Panc1 (cell line): ENCODE data around the gene BCAS3. TPM values are rescaled to one million over a fixed set of nuclear protein-coding genes. Genes with fewer than 3 reads are reported as not detected.

Experiments
- ATAC-seq: fragments of 200-7000 bp; cut with Tn5 transposase; 2 replicates; pipeline ENCODE4 v1.9.1; 2020; ENCODE audit warnings: mild to moderate bottlenecking, moderate library complexity
- BruUV-seq: library from RNA; stranded (reverse); fragments of 400-500 nt; replicated peaks from 2 replicates; lab custom pipeline; 2021; lab: Mats Ljungman, UMichigan
- CTCF ChIA-PET: fragments of 300-600 bp; sonication (Branson Sonifier 250); formaldehyde crosslinking; loops from one replicate; lab custom pipeline; 2022; ENCODE audit warnings: antibody characterized with exemption; lab: Charles Lee
- POLR2A ChIA-PET: fragments of 300-600 bp; sonication (Branson Sonifier 250); formaldehyde crosslinking; loops from one replicate; lab custom pipeline; 2022; ENCODE audit warnings: antibody characterized with exemption; lab: Charles Lee
- DNase-seq: peaks from one replicate; pipeline ENCODE4 v3.0.0-alpha.2; 2010; ENCODE audit warnings: low read depth, low spot score
- H3K27ac ChIP-seq: 2 replicates; pipeline ENCODE4 v1.5.1; 2011; ENCODE audit warnings: mild to moderate bottlenecking, low read length, inconsistent platforms
- H3K27me3 ChIP-seq: fragments of 200-500 bp; sonication (Bioruptor generic); 2 replicates; pipeline ENCODE4 v1.6.0; 2014; ENCODE audit warnings: low read length, inconsistent platforms; ENCODE audit not compliant: control insufficient read depth, insufficient read depth
- H3K36me3 ChIP-seq: fragments of 200-500 bp; sonication (Bioruptor generic); 2 replicates; pipeline ENCODE4 v1.5.1; 2014; ENCODE audit warnings: inconsistent platforms, mild to moderate bottlenecking, low read length, moderate library complexity; ENCODE audit not compliant: control insufficient read depth, insufficient read depth
- H3K4me1 ChIP-seq: 2 replicates; pipeline ENCODE4 v1.5.1; 2011; ENCODE audit warnings: inconsistent platforms, mild to moderate bottlenecking, low read length, moderate library complexity; ENCODE audit not compliant: control insufficient read depth, insufficient read depth
- H3K4me3 ChIP-seq, 2 experiments: 2 replicates each; pipeline ENCODE4 v1.5.1; 2011 to 2012; ENCODE audit warnings: low read depth in 2 of 2, low read length in 2 of 2, mild to moderate bottlenecking in 2 of 2, inconsistent platforms in 1 of 2, moderate library complexity in 1 of 2
- H3K9me3 ChIP-seq: fragments of 200-500 bp; sonication (Bioruptor generic); 2 replicates; pipeline ENCODE4 v1.5.1; 2014; ENCODE audit warnings: low read depth, mild to moderate bottlenecking, inconsistent platforms, low read length, moderate library complexity; ENCODE audit not compliant: control insufficient read depth, insufficient read depth
- POLR2AphosphoS5 ChIP-seq: IDR thresholded peaks from 2 replicates; pipeline ENCODE4 v1.6.1; 2012; ENCODE audit warnings: mild to moderate bottlenecking, low read depth, low read length, moderate library complexity
- SIN3A ChIP-seq: IDR thresholded peaks from 2 replicates; pipeline ENCODE4 v1.6.1; 2012; ENCODE audit warnings: low read depth, mild to moderate bottlenecking, low read length, moderate library complexity, borderline replicate concordance; ENCODE audit not compliant: insufficient read depth
- TCF7L2 ChIP-seq: IDR thresholded peaks from 2 replicates; pipeline ENCODE4 v1.6.1; 2011; ENCODE audit warnings: mild to moderate bottlenecking, low read depth, low read length, inconsistent platforms
- in situ Hi-C: cut with HindIII; loops from 2 replicates; pipeline ENCODE4 v1.10.0; 2016; ENCODE audit warnings: low sequenced_read_pairs, low pct_unique_long_range_greater_than_20kb
- intact Hi-C: fragments of 100-400 bp; cut with micrococcal nuclease; formaldehyde crosslinking; loops from one replicate; pipeline ENCODE4 v1.10.0; 2022; ENCODE audit not compliant: unreplicated experiment
- total RNA-seq: library from RNA; stranded (reverse); gene quantifications from one replicate; pipeline ENCODE4 v1.2.1, GENCODE V29; 2021; ENCODE audit not compliant: unreplicated experiment
- TF ChIP-seq, protein P1 (sequence below), 2 experiments: IDR thresholded peaks; 2 replicates each; pipeline ENCODE4 v1.6.1; 2011 to 2012; ENCODE audit warnings: low read depth in 2 of 2, control low read depth in 1 of 2, low read length in 1 of 2, mild to moderate bottlenecking in 1 of 2, moderate library complexity in 1 of 2; ENCODE audit not compliant: insufficient read depth in 1 of 2
- TF ChIP-seq, protein P2 (sequence below): fragments of 450-650 bp; IDR thresholded peaks from 2 replicates; pipeline ENCODE4 v1.5.1; 2017; ENCODE audit warnings: mild to moderate bottlenecking

BCAS3 gene
- total RNA-seq, 1 experiment from 2014 or later = 9.3 TPM

DNA sequence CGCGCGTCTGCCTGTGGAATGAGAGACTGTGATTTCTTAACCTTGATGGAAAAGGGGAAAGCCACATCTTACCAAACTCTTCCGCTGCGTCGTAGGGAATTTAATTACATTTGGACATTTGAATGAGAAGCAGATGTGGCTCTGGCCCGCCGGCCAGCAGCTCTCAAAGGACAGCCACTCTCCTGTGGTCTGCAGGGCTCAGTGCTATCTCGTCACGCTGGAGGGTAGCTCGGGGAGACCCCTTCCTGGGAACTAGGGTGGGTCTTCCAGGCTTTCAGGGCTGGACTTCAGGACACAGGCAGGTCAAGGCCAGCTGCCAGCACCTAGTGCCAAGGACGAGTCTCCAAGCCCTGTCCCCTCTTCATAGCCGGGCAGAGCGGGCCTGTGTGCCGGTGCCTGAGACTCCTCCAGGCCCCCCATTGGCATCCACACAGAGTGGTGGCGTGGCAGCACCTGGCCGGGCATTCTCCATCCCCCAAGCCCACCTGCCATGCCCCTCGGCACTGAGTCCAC, 706.1 kb downstream of the BCAS3 start:
- in situ Hi-C loops = no loop called here

DNA sequence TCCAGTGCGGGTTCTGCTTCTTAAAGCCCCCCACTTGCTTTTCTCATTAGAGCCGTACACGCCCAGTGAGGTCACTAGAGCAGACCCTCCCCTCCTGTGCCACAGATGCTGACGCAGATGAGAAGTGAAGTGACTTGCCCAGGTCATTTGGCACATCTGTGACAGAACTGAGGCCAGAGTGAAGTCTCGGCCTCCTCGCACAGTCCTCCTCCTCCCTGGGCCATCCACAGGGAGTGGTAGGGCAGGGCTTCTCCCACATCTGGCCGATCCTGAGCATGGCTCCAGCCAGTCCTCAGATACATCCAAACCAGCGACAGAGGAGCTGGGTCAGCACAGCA, 706.7 kb downstream of the BCAS3 start:
- intact Hi-C loops (no loop called here), in situ Hi-C loops (no loop called here)
- DNase-seq (no peak), ATAC-seq (no peak)
- Histone ChIP-seq H3K27me3 (no peaks in the 10 kb centered on the region), H3K27ac (peak overlapping the region; percentile 24), H3K36me3 (no peaks in the 10 kb centered on the region), H3K4me3 (no peak overlapping the region), H3K9me3 (no peaks in the 10 kb centered on the region), H3K4me1 (peaks cover 17% of the 10 kb centered on the region; the same call in 1 of the 2 replicates)
- ChIA-PET CTCF (no interaction called here), POLR2A (no interaction called here)
- TF ChIP-seq, protein P1, sequence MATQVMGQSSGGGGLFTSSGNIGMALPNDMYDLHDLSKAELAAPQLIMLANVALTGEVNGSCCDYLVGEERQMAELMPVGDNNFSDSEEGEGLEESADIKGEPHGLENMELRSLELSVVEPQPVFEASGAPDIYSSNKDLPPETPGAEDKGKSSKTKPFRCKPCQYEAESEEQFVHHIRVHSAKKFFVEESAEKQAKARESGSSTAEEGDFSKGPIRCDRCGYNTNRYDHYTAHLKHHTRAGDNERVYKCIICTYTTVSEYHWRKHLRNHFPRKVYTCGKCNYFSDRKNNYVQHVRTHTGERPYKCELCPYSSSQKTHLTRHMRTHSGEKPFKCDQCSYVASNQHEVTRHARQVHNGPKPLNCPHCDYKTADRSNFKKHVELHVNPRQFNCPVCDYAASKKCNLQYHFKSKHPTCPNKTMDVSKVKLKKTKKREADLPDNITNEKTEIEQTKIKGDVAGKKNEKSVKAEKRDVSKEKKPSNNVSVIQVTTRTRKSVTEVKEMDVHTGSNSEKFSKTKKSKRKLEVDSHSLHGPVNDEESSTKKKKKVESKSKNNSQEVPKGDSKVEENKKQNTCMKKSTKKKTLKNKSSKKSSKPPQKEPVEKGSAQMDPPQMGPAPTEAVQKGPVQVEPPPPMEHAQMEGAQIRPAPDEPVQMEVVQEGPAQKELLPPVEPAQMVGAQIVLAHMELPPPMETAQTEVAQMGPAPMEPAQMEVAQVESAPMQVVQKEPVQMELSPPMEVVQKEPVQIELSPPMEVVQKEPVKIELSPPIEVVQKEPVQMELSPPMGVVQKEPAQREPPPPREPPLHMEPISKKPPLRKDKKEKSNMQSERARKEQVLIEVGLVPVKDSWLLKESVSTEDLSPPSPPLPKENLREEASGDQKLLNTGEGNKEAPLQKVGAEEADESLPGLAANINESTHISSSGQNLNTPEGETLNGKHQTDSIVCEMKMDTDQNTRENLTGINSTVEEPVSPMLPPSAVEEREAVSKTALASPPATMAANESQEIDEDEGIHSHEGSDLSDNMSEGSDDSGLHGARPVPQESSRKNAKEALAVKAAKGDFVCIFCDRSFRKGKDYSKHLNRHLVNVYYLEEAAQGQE (IDR thresholded peaks at IDR 0.05; ENCODE audit: insufficient read depth in 1 of 2, low read depth in 2 of 2, low read length in 1 of 2) = no peak
- TF ChIP-seq SIN3A = no peak
- no peak for TF ChIP-seq POLR2AphosphoS5
- no TSS peak for BruUV-seq

More for the DNA sequence above, 706.1 kb downstream of the BCAS3 start:
- POLR2A ChIA-PET = interaction anchor here (0.6 kb wide), 1 partner anchor 9 kb away, joined by 7 read pairs; no protein-coding TSS in a partner anchor
- Histone ChIP-seq H3K4me3 (no peak overlapping the region), H3K9me3 (no peaks in the 10 kb centered on the region), H3K4me1 (peaks cover 16% of the 10 kb centered on the region; the same call in 1 of the 2 replicates), H3K27me3 (no peaks in the 10 kb centered on the region), H3K27ac (no peak overlapping the region; the same call in 1 of the 2 replicates), H3K36me3 (no peaks in the 10 kb centered on the region)
- TF ChIP-seq SIN3A (no peak), POLR2AphosphoS5 (no peak), TCF7L2 (no peak)
- TF ChIP-seq, protein P2, sequence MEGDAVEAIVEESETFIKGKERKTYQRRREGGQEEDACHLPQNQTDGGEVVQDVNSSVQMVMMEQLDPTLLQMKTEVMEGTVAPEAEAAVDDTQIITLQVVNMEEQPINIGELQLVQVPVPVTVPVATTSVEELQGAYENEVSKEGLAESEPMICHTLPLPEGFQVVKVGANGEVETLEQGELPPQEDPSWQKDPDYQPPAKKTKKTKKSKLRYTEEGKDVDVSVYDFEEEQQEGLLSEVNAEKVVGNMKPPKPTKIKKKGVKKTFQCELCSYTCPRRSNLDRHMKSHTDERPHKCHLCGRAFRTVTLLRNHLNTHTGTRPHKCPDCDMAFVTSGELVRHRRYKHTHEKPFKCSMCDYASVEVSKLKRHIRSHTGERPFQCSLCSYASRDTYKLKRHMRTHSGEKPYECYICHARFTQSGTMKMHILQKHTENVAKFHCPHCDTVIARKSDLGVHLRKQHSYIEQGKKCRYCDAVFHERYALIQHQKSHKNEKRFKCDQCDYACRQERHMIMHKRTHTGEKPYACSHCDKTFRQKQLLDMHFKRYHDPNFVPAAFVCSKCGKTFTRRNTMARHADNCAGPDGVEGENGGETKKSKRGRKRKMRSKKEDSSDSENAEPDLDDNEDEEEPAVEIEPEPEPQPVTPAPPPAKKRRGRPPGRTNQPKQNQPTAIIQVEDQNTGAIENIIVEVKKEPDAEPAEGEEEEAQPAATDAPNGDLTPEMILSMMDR = no peak
- TF ChIP-seq, protein P1 (IDR thresholded peaks at IDR 0.05; ENCODE audit: insufficient read depth in 1 of 2, low read depth in 2 of 2, low read length in 1 of 2) = no peak
- no peak for ATAC-seq
- BruUV-seq = no TSS peak
- CTCF ChIA-PET = no interaction called here
- DNase-seq = no peak
- intact Hi-C loops = no loop called here
